Activated gamma-delta T cell treated with anti-CD3 and anti-CD28 coated beads, Interleukin-2, amount 50 U/mL, for 16 hours (primary cell): Measurements from ENCODE around the gene RRP36.

Experiments used
- DNase-seq: peaks from one replicate; pipeline ENCODE4 v3.0.0-alpha.2; 2020; ENCODE audit warnings: low read depth

RRP36 gene

DNA sequence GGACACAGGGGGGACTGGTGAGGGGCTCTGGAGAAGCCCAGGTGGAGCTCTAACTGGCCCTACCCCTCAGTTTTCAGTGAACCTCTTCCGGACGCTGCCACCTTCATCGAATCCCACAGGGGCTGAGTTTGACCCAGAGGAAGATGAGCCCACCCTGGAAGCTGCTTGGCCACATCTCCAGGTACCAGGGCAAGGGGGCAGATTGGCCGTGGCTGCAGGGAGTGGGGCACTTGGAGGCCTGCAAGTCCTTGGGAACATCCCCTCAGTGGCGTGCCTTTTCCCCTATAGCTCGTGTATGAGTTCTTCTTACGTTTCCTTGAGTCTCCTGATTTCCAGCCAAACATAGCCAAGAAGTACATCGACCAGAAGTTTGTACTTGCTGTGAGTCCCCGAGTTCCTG is 14.3 kb upstream of the RRP36 start:
- no peak for DNase-seq

DNA sequence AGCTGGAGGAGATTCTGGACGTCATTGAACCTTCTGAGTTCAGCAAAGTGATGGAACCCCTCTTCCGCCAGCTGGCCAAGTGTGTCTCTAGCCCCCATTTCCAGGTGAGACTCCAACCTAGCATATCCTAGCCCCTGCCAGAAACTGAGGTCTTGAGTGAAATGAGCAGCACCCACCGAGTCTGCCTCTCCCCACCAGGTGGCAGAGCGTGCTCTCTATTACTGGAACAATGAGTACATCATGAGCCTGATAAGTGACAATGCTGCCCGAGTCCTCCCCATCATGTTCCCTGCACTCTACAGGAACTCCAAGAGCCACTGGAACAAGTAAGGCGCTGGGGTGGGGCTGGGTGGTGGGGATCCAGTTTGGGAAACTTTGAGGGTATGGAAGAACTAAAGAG is 12.3 kb upstream of the RRP36 start:
- no peak for DNase-seq

- no peak for DNase-seq
Measured at GRCh38 chr6:43011207-43011606, 10.2 kb upstream of the RRP36 start.

DNA sequence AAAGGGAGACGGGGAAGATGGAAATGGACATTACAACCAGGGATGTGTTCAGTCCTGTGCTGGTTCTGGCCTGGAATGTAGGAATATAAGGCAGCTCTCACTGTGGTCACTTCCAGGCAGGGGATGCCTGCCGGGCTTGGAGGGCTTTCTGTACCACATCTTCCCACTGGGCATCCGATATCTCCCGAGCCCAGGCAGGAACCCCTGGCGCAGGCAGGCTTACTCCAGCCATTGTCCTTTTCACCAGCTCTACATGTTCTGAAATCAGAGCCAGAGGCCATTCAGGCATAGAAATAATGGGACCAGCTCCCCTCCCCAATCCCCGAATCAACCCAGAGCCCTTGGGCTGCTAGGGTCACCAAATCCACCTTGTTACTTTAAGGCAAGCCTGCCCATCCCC is 9.1 kb upstream of the RRP36 start:
- no peak for DNase-seq

DNA sequence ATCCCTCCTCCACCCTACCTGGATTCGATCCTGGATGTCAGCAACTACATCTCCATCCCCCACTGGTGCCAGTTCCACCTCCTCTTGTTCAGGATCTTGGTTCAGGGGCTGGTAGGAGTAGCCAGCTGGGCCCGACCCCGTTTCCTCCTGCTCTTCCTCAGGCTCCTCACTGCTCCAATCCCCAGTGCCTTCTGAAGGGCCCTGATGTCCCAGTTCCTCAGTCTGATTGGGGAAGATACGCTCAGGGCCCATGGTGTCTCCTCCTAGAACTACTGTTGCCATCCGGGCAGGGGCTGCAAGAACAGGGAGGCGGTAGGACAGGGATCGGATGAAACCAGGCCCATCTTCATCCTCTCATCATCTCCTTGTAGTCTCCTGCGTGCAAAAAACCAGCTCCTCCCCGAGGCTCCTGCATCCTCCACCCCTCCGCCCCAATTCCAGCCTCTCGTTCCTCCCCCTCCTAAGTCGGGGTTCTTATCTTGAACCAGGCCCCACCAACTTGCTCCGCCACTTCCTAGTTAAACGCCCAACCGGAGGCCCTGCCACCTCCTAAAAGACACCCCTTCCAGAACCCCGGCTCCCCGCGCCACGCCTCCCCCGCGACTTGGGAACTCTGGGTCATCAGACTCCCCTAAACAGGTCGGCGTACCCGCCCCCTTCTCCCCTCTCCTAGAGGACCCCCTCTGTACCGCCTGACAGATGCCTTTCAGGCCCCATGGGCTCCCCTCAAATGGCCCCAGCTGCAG is 8.2 kb upstream of the RRP36 start:
- no peak for DNase-seq

DNA sequence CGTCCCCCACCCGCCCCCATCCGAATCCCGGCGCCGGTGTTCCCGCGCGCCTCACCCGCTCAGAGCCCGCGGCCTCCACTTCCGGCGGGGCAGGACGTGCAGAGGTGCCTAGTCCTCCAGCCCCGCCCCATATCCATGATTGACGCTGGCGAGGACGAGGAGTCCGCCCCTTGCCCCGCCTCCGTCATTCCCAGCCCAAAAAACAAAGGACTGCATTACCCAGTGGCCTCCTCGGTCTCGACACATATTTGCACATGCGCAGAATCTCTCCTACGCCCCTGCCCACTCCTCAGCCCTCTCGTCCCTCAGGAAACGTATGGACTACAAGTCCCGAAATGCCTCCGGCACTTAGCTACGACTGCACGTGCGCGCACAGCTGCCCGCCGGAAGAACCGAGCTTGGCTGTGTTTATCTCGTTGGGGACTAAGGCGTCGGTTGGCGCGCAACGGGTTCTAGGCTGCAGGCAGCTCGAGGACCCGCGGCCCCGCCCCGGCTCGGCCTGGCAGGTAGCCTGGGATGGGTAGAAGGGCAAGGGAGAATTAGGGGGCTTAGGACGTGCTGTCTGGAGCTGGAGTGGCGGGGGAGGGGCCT is 7.5 kb upstream of the RRP36 start, which contains the start of the genes KLHDC3 and MEA1:
Gene KLHDC3 (plus strand): TSS at position 407 of the 591 bp plus-strand sequence. CDS start 2,944 bp downstream, outside the sequence.
Gene MEA1 (minus strand): TSS at position 104 of the 591 bp plus-strand sequence. CDS start 133 bp downstream, outside the sequence.
- DNase-seq: peak; percentile 98

GRCh38 chr6:43014434-43014909 is 7.0 kb upstream of the RRP36 start:
- DNase-seq: no peak

DNA sequence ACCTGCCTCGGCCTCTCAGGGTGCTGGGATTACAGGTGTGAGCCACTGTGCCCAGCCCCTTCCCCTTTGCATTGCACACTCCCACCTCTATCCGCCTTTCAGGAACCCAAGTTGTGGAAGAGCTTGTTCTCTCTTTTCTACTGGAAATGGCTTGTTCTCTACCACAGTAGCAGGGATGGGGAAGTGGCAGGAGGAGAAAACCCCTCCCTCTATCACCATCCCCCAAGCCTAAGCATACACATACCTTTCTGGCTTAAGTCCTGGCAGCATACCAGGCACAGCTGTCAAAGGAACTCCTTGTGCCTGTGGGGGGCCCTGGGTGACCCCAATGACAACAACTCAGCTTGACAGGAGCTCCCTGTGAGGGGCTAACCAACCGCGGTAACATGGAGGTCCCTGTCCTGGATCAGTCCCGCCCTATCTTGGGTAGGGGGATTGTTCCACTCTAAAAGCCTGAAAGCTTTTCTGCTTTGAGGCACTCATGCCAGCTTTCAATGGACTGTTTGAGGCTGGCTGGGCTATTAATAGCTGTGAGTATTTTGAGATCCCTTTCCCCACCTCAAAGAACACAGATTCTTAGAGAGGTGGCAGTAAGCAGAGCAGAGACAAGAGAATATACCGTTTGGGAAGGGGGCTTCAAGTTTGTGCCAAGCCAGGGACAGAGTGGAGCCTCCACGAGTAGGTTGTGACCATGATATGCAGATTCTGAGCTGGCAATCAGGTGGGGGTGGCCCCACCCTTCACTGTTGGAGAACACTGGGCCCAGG is 5.1 kb upstream of the RRP36 start:
- no peak for DNase-seq

DNA sequence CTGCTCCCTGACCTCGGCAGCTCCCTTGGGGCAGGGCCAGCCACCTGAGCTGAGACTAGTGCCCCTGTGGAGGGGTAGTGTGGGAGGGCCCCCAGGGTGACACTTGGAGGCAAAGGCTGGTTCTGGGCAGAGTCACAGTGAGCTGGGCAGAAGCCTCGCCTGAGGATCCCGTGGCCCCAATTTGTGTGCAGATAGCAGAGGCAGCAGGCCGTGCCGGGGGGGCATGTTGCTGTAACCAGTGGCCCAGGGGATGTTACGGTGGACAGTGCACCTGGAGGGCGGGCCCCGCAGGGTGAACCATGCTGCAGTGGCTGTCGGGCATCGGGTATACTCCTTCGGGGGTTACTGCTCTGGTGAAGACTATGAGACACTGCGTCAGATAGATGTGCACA is 4.5 kb upstream of the RRP36 start:
- DNase-seq: no peak

DNA sequence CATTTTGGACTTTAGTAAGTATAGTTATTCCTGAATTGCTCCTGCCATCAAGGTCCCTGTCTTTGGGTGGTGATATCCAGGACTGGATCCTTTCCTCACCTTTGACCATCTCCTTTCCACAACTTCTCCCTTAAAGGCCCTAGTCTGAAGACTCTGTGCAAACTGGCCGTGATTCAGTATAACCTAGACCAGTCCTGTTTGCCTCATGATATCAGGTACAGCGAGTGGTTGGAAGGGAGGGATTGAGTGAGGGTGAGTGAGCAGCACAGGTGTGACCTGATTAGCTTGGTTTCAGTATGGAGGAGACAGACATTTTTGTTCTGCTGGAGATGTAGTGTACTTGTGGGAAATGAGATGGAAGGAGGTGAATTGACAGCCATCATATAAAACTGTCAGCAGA is 2.3 kb upstream of the RRP36 start:
- DNase-seq: no peak

GRCh38 chr6:43020052-43020705 is 1.2 kb upstream of the RRP36 start:
- DNase-seq: no peak

DNA sequence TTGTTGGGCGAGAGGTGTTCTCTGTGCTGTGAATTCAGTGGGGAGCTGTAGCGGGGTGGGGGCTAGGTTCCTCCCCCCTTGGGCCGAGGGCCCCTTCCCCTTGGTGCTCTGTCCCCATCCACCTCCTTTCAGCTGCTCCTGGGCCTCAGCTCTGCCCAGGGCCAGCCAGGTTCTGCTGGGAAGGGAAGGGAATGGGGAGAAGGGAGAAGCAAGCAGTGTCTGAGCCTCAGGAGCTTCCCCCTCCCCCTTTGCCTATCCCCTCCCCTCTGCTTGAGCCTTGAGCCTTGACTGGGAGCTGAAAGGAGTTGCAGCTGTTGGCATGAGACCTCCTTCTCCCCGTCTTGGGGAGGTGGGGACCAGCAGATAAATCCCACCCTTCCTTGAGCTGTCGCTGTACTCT is 576 bp upstream of the RRP36 start:
- no peak for DNase-seq

DNA sequence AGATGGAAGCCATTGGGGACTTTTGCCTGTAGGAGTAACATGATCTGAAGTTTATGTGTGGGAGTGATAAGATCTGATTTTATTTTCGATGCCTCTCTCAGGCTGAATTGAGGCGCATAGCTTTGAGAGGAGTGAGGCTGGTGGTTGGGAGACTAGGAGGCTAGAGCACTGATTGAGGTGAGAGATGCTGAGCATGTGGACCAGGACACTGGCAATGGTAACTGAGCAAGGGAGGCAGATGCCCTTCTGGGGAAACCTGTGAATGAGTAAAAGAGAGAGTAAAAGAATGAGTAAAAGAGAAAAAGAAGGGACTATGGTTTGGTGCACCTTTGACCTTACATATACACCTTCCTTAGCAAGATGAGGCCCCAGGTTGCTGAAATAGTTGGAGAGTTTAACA is 3.0 kb downstream of the RRP36 start:
- no peak for DNase-seq

- DNase-seq: no peak
Measured at GRCh38 chr6:43026365-43026764, 4.9 kb downstream of the RRP36 start.

DNA sequence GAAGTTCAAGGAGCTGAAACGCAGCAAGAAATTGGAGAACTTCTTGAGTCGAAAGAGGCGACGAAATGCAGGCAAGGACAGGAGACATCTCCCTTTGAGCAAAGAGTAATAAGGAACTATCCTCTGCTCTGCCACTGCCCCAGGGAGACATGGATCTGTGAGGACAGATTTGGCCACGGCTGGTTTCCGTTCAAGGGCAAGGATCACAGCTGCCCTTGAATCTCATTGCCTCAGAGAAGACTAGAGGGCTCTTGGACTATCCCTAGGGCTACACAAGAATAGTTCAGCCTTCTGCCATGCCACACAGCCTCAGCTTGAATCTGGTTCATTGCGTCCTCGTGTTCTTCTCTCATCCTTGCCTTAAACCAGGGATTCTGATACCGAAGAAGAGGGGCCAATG is 7.7 kb downstream of the RRP36 start:
- DNase-seq: no peak

DNA sequence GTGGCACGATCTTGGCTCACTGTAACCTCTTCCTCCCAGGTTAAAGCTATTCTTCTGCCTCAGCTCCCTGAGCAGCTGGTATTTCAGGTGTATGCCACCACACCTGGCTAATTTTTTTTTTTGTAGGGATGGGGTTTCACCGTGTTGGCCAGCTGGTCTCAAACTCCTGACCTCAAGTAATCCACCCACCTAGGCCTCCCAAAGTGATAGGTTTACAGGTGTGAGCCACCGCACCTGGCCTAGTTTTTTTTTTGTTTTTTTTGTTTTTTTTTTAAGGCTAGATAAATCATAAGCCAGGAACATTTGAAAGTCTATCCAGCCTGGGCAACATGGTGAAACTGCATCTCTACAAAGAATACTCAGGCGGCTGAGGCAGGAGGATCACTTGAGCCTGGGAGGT is 10.9 kb downstream of the RRP36 start:
- DNase-seq: no peak

DNA sequence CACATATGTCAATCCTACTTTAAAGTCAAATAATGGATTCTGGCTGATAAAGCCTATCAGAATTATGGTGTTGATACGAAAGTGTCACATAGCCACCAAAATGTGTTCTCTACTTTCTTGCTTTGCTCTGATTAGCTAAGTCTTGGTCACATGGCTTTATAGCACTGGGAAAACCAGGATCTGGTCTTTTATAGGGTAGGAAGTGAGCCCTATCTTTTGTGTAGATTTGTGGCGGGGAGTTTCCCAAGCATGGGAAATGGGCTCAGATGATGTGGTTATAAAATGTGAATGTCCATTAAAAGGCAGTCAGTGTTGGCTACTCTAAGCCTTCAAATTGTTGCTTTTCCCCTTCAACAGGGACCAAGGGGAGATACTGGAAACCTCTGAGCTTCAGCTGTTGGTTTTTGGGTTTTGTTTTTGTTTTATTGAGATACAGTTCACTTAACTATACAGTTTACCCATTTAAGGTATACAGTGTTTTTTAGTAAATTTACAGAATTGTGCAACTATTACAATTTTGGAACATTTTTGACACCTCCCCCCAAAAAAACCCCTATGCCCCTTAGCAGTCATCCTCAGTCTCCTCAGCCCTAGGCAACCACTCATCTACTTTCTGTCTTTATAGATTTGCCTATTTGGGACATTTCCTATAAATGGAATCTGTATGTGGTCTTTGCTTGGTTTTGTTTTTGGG is 12.2 kb downstream of the RRP36 start:
- no peak for DNase-seq

- no peak for DNase-seq
Measured at GRCh38 chr6:43034190-43034525, 12.7 kb downstream of the RRP36 start.

- DNase-seq: no peak
Measured at GRCh38 chr6:43035495-43036194, 14.2 kb downstream of the RRP36 start.

GRCh38 chr6:43036712-43037111 is 15.3 kb downstream of the RRP36 start:
- DNase-seq: no peak

GRCh38 chr6:43037197-43037596 is 15.8 kb downstream of the RRP36 start:
- DNase-seq: no peak
